GM23248 (cell line): ENCODE data around the gene ALDH1L1. TPM values are rescaled to one million over a fixed set of nuclear protein-coding genes. Genes with fewer than 3 reads are reported as not detected.
A peak's percentile ranks its signal among the peaks of the same experiment; 100 is the strongest.

Experiments
- DNase-seq: peaks from one replicate; pipeline ENCODE4 v3.0.0-alpha.2; 2015
- H2AFZ ChIP-seq: fragments of 200-600 bp; sonication (generic); 2 replicates; pipeline ENCODE4 v1.6.1; 2016; ENCODE audit warnings: antibody characterized with exemption
- H3F3A ChIP-seq: fragments of 200-600 bp; sonication (generic); 2 replicates; pipeline ENCODE4 v1.6.1; 2016; ENCODE audit warnings: mild to moderate bottlenecking, antibody characterized with exemption, mixed run types; ENCODE audit not compliant: insufficient read depth
- H3K27ac ChIP-seq: fragments of 200-600 bp; sonication (generic); 2 replicates; pipeline ENCODE4 v1.5.1; 2016; ENCODE audit warnings: mild to moderate bottlenecking
- H3K27me3 ChIP-seq: fragments of 200-600 bp; sonication (generic); replicated peaks from 2 replicates; pipeline ENCODE4 v1.6.1; 2016; ENCODE audit warnings: mild to moderate bottlenecking; ENCODE audit not compliant: insufficient read depth
- H3K36me3 ChIP-seq: fragments of 200-600 bp; sonication (generic); 2 replicates; pipeline ENCODE4 v1.6.1; 2016; ENCODE audit warnings: low read depth, mild to moderate bottlenecking
- H3K4me1 ChIP-seq: fragments of 200-600 bp; sonication (generic); 2 replicates; pipeline ENCODE4 v1.6.1; 2016; ENCODE audit warnings: mild to moderate bottlenecking; ENCODE audit not compliant: insufficient read depth
- H3K4me2 ChIP-seq: fragments of 200-600 bp; sonication (generic); one replicate; pipeline ENCODE4 v1.6.1; 2016; ENCODE audit warnings: mild to moderate bottlenecking; ENCODE audit not compliant: unreplicated experiment
- H3K4me3 ChIP-seq: fragments of 200-600 bp; sonication (generic); 2 replicates; pipeline ENCODE4 v1.5.1; 2016; ENCODE audit warnings: mild to moderate bottlenecking
- H3K79me2 ChIP-seq: fragments of 200-600 bp; sonication (generic); 2 replicates; pipeline ENCODE4 v1.6.1; 2016; ENCODE audit warnings: mild to moderate bottlenecking; ENCODE audit not compliant: insufficient read depth
- H3K9ac ChIP-seq: fragments of 200-600 bp; sonication (generic); 2 replicates; pipeline ENCODE4 v1.6.1; 2016; ENCODE audit warnings: mild to moderate bottlenecking
- H3K9me2 ChIP-seq: fragments of 200-600 bp; sonication (generic); 2 replicates; pipeline ENCODE4 v1.6.1; 2016; ENCODE audit warnings: mixed run types, mild to moderate bottlenecking, moderate library complexity; ENCODE audit not compliant: insufficient read depth
- H3K9me3 ChIP-seq: fragments of 200-600 bp; sonication (generic); one replicate; pipeline ENCODE4 v1.6.1; 2017; ENCODE audit warnings: low read depth
- H4K20me1 ChIP-seq: fragments of 200-600 bp; sonication (generic); 2 replicates; pipeline ENCODE4 v1.6.0; 2016; ENCODE audit not compliant: insufficient read depth
- EZH2 ChIP-seq: fragments of 200-600 bp; sonication (generic); IDR thresholded peaks from 2 replicates; pipeline ENCODE4 v1.6.1; 2018; ENCODE audit warnings: antibody characterized with exemption, mild to moderate bottlenecking; ENCODE audit not compliant: insufficient read depth, poor library complexity, severe bottlenecking
- EZH2phosphoT487 ChIP-seq: fragments of 200-600 bp; sonication (generic); IDR thresholded peaks from 2 replicates; pipeline ENCODE4 v1.6.1; 2018; ENCODE audit warnings: antibody characterized with exemption, moderate library complexity, mild to moderate bottlenecking, low read depth; ENCODE audit not compliant: insufficient read depth
- WGBS, 2 experiments: methylation state at CpG; one replicate each; pipeline ENCODE4 v1.1.6; 2015 to 2017; ENCODE audit warnings: low lambda C conversion rate in 2 of 2, low coverage in 1 of 2; ENCODE audit errors: missing lambda C conversion rate in 2 of 2; 5-methylcytosine and 5-hydroxymethylcytosine counted together
- in situ Hi-C: fragments of 300-500 bp; cut with MboI; formaldehyde crosslinking; loops from 2 replicates; pipeline ENCODE4 v1.15.0; 2020
- polyA plus RNA-seq: library from polyadenylated mRNA; unstranded; fragments of >200 nt; fragmentation: Nextera tagmentation; extraction: Ambion mirVana; gene quantifications from 2 replicates; pipeline ENCODE4 v1.2.1, GENCODE V29; 2016
- total RNA-seq: library from RNA; depleted of rRNA; stranded (reverse); fragments of >200 nt; shearing (Covaris generic); gene quantifications from 2 replicates; pipeline ENCODE4 v1.2.3, GENCODE V29; 2014

ALDH1L1 gene
- total and polyA plus RNA-seq, 2 experiments from 2014 or later = not detected

GRCh38 chr3:126083138-126083445, 97.3 kb downstream of the ALDH1L1 start:
- no peaks in the 10 kb centered on the region for H3K9me2 ChIP-seq
- DNase-seq = no peak
- peak overlapping the region; percentile 81 for H3K9ac ChIP-seq
- no peaks in the 10 kb centered on the region for H3K27me3 ChIP-seq
- peaks cover 2% of the 10 kb centered on the region for H3K9me3 ChIP-seq
- H2AFZ ChIP-seq = peak overlapping the region; percentile 92
- no peak overlapping the region for H3K27ac ChIP-seq
- H3K4me3 ChIP-seq = peak overlapping the region; percentile 83
- WGBS, 2 experiments = 2 to 6% methylated on average over 3 of the region's 3 CpGs
- in situ Hi-C loops = no loop called here
- no peaks in the 10 kb centered on the region for H3K36me3 ChIP-seq
- no peaks in the 10 kb centered on the region for H3F3A ChIP-seq
- H3K4me2 ChIP-seq = peak overlapping the region; percentile 85
- H4K20me1 ChIP-seq = no peaks in the 10 kb centered on the region
- TF ChIP-seq EZH2 = no peak
- no peak for TF ChIP-seq EZH2phosphoT487
- 0 out of 2 replicates have a peak, but pooled peaks cover 3% of the 10 kb centered on the region for H3K4me1 ChIP-seq
- no peaks in the 10 kb centered on the region for H3K79me2 ChIP-seq

GRCh38 chr3:126082362-126083137, 97.8 kb downstream of the ALDH1L1 start:
- no peak for DNase-seq
- H3K4me3 ChIP-seq = peak overlapping the region; percentile 83

GRCh38 chr3:126081618-126082361, 98.6 kb downstream of the ALDH1L1 start:
- Histone ChIP-seq H2AFZ (no peak overlapping the region), H3K4me1 (0 out of 2 replicates have a peak, but pooled peaks cover 3% of the 10 kb centered on the region), H3K9me3 (no peaks in the 10 kb centered on the region), H3K27ac (no peak overlapping the region), H3K36me3 (no peaks in the 10 kb centered on the region), H3K27me3 (no peaks in the 10 kb centered on the region), H3K4me2 (no peak overlapping the region), H4K20me1 (no peaks in the 10 kb centered on the region), H3K4me3 (no peak overlapping the region), H3F3A (no peaks in the 10 kb centered on the region), H3K9me2 (no peaks in the 10 kb centered on the region), H3K79me2 (no peaks in the 10 kb centered on the region), H3K9ac (no peak overlapping the region)
- in situ Hi-C loops = no loop called here
- WGBS, 2 experiments = 56 to 66% methylated on average over 9 of the region's 9 CpGs
- peak; percentile 75 for DNase-seq
- TF ChIP-seq EZH2phosphoT487 = no peak
- no peak for TF ChIP-seq EZH2

More at GRCh38 chr3:126082362-126083137, 97.8 kb downstream of the ALDH1L1 start:
- WGBS, 2 experiments = 82 to 84% methylated on average over 10 to 15 of the region's 15 CpGs
- 0 out of 2 replicates have a peak, but pooled peaks cover 3% of the 10 kb centered on the region for H3K4me1 ChIP-seq
- H3K4me2 ChIP-seq = peak overlapping the region; percentile 85
- H2AFZ ChIP-seq = peak overlapping the region; percentile 92
- H3K36me3 ChIP-seq = no peaks in the 10 kb centered on the region
- H3F3A ChIP-seq = no peaks in the 10 kb centered on the region
- peak overlapping the region; percentile 81; the same call in 1 of the 2 replicates for H3K9ac ChIP-seq
- in situ Hi-C loops = no loop called here
- no peaks in the 10 kb centered on the region for H3K27me3 ChIP-seq
- TF ChIP-seq EZH2 = no peak
- no peak for TF ChIP-seq EZH2phosphoT487
- no peaks in the 10 kb centered on the region for H4K20me1 ChIP-seq
- H3K27ac ChIP-seq = no peak overlapping the region
- no peaks in the 10 kb centered on the region for H3K9me3 ChIP-seq
- no peaks in the 10 kb centered on the region for H3K79me2 ChIP-seq
- no peaks in the 10 kb centered on the region for H3K9me2 ChIP-seq

- no peak for DNase-seq
- no peak for TF ChIP-seq EZH2phosphoT487
- TF ChIP-seq EZH2 = no peak
- H3K27me3 ChIP-seq = no peaks in the 10 kb centered on the region
- H3K27ac ChIP-seq = no peak overlapping the region
- H3K9me3 ChIP-seq = no peaks in the 10 kb centered on the region
- no peak overlapping the region for H2AFZ ChIP-seq
- no peaks in the 10 kb centered on the region for H4K20me1 ChIP-seq
- H3K36me3 ChIP-seq = no peaks in the 10 kb centered on the region
- H3K9ac ChIP-seq = no peak overlapping the region
- in situ Hi-C loops = no loop called here
- WGBS, 2 experiments = 79 to 98% methylated on average over 4 to 5 of the region's 5 CpGs
- no peaks in the 10 kb centered on the region for H3K79me2 ChIP-seq
- no peak overlapping the region for H3K4me3 ChIP-seq
- no peak overlapping the region for H3K4me2 ChIP-seq
- H3K9me2 ChIP-seq = no peaks in the 10 kb centered on the region
- no peaks in the 10 kb centered on the region for H3F3A ChIP-seq
- 0 out of 2 replicates have a peak, but pooled peaks cover 3% of the 10 kb centered on the region for H3K4me1 ChIP-seq
Measured at GRCh38 chr3:126080970-126081369, 99.4 kb downstream of the ALDH1L1 start.
